K562 (cell line): ENCODE results near the gene ITGAL. TPM values are rescaled to one million over a fixed set of nuclear protein-coding genes. Genes with fewer than 3 reads are reported as not detected.

ENCODE experiments used
- ARID2 ChIP-seq: fragments of 450-650 bp; IDR thresholded peaks from 2 replicates; pipeline ENCODE4 v1.6.1; 2017; ENCODE audit warnings: antibody characterized with exemption, mild to moderate bottlenecking
- BRD9 ChIP-seq: fragments of 450-650 bp; IDR thresholded peaks from 2 replicates; pipeline ENCODE4 v1.6.1; 2018; ENCODE audit warnings: low read depth; ENCODE audit not compliant: partially characterized antibody
- CHAMP1 ChIP-seq: fragments of 450-650 bp; IDR thresholded peaks from 2 replicates; pipeline ENCODE4 v1.6.1; 2016; ENCODE audit warnings: mild to moderate bottlenecking
- CXXC5 ChIP-seq: fragments of 250-450 bp; sonication (Bioruptor Pico); IDR thresholded peaks from 2 replicates; pipeline ENCODE4 v1.8.0; 2022; ENCODE audit warnings: inconsistent platforms, mild to moderate bottlenecking, moderate library complexity
- EP300 ChIP-seq: IDR thresholded peaks from 2 replicates; pipeline ENCODE4 v1.6.1; 2012; ENCODE audit warnings: low read length, improper control_type of control experiment
- FUS ChIP-seq: fragments of 200-400 bp; formaldehyde crosslinking; optimal IDR thresholded peaks from 2 replicates; pipeline ENCODE3; 2017; ENCODE audit warnings: low read depth, low read length
- HES1 ChIP-seq: fragments of 450-650 bp; IDR thresholded peaks from 2 replicates; pipeline ENCODE4 v1.6.1; 2016; ENCODE audit warnings: low read depth, mild to moderate bottlenecking, moderate library complexity
- HLTF ChIP-seq: fragments of 450-650 bp; IDR thresholded peaks from 2 replicates; pipeline ENCODE4 v1.6.1; 2016
- RBM14 ChIP-seq: fragments of 200-400 bp; formaldehyde crosslinking; IDR thresholded peaks from 2 replicates; pipeline ENCODE4 v1.6.1; 2018; ENCODE audit warnings: low read depth, mild to moderate bottlenecking, low read length, moderate library complexity, borderline replicate concordance; ENCODE audit not compliant: insufficient read depth
- SAFB2 ChIP-seq: fragments of 200-400 bp; formaldehyde crosslinking; IDR thresholded peaks from 2 replicates; pipeline ENCODE4 v1.6.1; 2018; ENCODE audit warnings: borderline replicate concordance, low read length, low read depth, moderate library complexity; ENCODE audit not compliant: severe bottlenecking
- SAP30 ChIP-seq: fragments of 200-600 bp; sonication (generic); IDR thresholded peaks from 2 replicates; pipeline ENCODE4 v1.6.1; 2012; ENCODE audit warnings: borderline replicate concordance, low read depth, mild to moderate bottlenecking, moderate library complexity, low read length, control low read depth, inconsistent platforms; ENCODE audit not compliant: insufficient read depth, poor library complexity, severe bottlenecking
- WHSC1 ChIP-seq: IDR thresholded peaks from one replicate; pipeline ENCODE4 v1.6.1; 2012; ENCODE audit warnings: low read length, control low read depth, inconsistent platforms
- ZBTB1 ChIP-seq: sonication (generic); formaldehyde crosslinking; IDR thresholded peaks from 2 replicates; pipeline ENCODE4 v1.8.1; 2023; ENCODE audit warnings: missing genetic modification reagents, low read depth, mild to moderate bottlenecking, borderline replicate concordance
- ZNF717 ChIP-seq: fragments of 250-450 bp; sonication (Bioruptor Pico); IDR thresholded peaks from 2 replicates; pipeline ENCODE4 v1.5.0; 2021
- polyA plus RNA-seq, 8 experiments: library from polyadenylated mRNA; depleted of rRNA in 4 of 8; stranded (reverse) in 5 of 8; unstranded in 3 of 8; fragments of >200 nt; fragmentation: Nextera tagmentation in 2 of 8; fragmentation: Illumina TruSeq in 1 of 8; extraction: Ambion mirVana in 2 of 8; extraction: Trizol in 1 of 8; gene quantifications; 2 replicates each; pipeline versions ENCODE4 v1.2.1 to v1.2.3, GENCODE V29; 2011 to 2014; ENCODE audit warnings: inconsistent platforms in 1 of 8, missing spikeins in 1 of 8
- total RNA-seq, 7 experiments: library from RNA; depleted of rRNA in 6 of 7; stranded (reverse); fragments of >200 nt in 6 of 7; fragmentation: Illumina TruSeq in 2 of 7; extraction: Trizol in 2 of 7; gene quantifications; 2 replicates each; pipeline versions ENCODE4 v1.2.1 to v1.2.3, GENCODE V29; 2011 to 2021; ENCODE audit warnings: low replicate concordance in 1 of 7
- TF ChIP-seq, protein P1 (sequence below): fragments of 250-450 bp; sonication (Bioruptor Pico); IDR thresholded peaks from 2 replicates; pipeline ENCODE4 v1.4.0; 2020; ENCODE audit warnings: mild to moderate bottlenecking, moderate library complexity
- TF ChIP-seq, protein P2 (sequence below): sonication (generic); formaldehyde crosslinking; IDR thresholded peaks from 2 replicates; pipeline ENCODE4 v1.8.1; 2023; ENCODE audit warnings: mild to moderate bottlenecking, missing genetic modification reagents, moderate library complexity
- TF ChIP-seq, protein P3 (sequence below): IDR thresholded peaks from 2 replicates; pipeline ENCODE4 v1.6.1; 2014; ENCODE audit warnings: antibody characterized with exemption
- TF ChIP-seq, protein P4 (sequence below): fragments of 250-450 bp; sonication (Bioruptor Pico); IDR thresholded peaks from 2 replicates; pipeline ENCODE4 v1.9.0; 2021; ENCODE audit warnings: mild to moderate bottlenecking

Gene ITGAL
- total and polyA plus RNA-seq, 9 of the 15 experiments (the other 6 are each of a cell fraction or from before 2014, with no cell fraction given), result 0.01 to 0.53 TPM; not detected in 7

- no peak for TF ChIP-seq RBM14
- no peak for TF ChIP-seq EP300
- TF ChIP-seq SAP30, result peak; percentile 53
- no peak for TF ChIP-seq WHSC1
- no peak for TF ChIP-seq CHAMP1
- TF ChIP-seq CXXC5 (CRISPR knock-in tag), result peak; percentile 7
- no peak for TF ChIP-seq SAFB2
- TF ChIP-seq, protein P1, sequence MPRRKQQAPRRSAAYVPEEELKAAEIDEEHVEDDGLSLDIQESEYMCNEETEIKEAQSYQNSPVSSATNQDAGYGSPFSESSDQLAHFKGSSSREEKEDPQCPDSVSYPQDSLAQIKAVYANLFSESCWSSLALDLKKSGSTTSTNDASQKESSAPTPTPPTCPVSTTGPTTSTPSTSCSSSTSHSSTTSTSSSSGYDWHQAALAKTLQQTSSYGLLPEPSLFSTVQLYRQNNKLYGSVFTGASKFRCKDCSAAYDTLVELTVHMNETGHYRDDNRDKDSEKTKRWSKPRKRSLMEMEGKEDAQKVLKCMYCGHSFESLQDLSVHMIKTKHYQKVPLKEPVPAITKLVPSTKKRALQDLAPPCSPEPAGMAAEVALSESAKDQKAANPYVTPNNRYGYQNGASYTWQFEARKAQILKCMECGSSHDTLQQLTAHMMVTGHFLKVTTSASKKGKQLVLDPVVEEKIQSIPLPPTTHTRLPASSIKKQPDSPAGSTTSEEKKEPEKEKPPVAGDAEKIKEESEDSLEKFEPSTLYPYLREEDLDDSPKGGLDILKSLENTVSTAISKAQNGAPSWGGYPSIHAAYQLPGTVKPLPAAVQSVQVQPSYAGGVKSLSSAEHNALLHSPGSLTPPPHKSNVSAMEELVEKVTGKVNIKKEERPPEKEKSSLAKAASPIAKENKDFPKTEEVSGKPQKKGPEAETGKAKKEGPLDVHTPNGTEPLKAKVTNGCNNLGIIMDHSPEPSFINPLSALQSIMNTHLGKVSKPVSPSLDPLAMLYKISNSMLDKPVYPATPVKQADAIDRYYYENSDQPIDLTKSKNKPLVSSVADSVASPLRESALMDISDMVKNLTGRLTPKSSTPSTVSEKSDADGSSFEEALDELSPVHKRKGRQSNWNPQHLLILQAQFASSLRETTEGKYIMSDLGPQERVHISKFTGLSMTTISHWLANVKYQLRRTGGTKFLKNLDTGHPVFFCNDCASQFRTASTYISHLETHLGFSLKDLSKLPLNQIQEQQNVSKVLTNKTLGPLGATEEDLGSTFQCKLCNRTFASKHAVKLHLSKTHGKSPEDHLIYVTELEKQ (CRISPR knock-in tag), result no peak
- no peak for TF ChIP-seq HES1
- TF ChIP-seq, protein P2, sequence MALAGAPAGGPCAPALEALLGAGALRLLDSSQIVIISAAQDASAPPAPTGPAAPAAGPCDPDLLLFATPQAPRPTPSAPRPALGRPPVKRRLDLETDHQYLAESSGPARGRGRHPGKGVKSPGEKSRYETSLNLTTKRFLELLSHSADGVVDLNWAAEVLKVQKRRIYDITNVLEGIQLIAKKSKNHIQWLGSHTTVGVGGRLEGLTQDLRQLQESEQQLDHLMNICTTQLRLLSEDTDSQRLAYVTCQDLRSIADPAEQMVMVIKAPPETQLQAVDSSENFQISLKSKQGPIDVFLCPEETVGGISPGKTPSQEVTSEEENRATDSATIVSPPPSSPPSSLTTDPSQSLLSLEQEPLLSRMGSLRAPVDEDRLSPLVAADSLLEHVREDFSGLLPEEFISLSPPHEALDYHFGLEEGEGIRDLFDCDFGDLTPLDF (CRISPR knock-in tag), result no peak
- TF ChIP-seq FUS, result no peak
- no peak for TF ChIP-seq BRD9
- no peak for TF ChIP-seq ARID2
- TF ChIP-seq, protein P3, sequence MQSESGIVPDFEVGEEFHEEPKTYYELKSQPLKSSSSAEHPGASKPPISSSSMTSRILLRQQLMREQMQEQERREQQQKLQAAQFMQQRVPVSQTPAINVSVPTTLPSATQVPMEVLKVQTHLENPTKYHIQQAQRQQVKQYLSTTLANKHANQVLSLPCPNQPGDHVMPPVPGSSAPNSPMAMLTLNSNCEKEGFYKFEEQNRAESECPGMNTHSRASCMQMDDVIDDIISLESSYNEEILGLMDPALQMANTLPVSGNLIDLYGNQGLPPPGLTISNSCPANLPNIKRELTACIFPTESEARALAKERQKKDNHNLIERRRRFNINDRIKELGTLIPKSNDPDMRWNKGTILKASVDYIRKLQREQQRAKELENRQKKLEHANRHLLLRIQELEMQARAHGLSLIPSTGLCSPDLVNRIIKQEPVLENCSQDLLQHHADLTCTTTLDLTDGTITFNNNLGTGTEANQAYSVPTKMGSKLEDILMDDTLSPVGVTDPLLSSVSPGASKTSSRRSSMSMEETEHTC, result no peak
- no peak for TF ChIP-seq HLTF
- peak; percentile 45; the same call in 1 of the 2 replicates for TF ChIP-seq ZBTB1 (CRISPR knock-in tag)
- no peak for TF ChIP-seq ZNF717 (CRISPR knock-in tag)
- TF ChIP-seq, protein P4, sequence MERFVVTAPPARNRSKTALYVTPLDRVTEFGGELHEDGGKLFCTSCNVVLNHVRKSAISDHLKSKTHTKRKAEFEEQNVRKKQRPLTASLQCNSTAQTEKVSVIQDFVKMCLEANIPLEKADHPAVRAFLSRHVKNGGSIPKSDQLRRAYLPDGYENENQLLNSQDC (CRISPR knock-in tag), result no peak
Measured at GRCh38 chr16:30526137-30526822, 53.7 kb downstream of the ITGAL start, which contains the start of gene ZNF768 (continued).
